Measurements from ENCODE around the gene LCMT1. TPM values are rescaled to one million over a fixed set of nuclear protein-coding genes. Genes with fewer than 3 reads are reported as not detected.

Gene LCMT1
- total RNA-seq, 1 donor from 2014 or later: 32.1 TPM

GRCh38 chr16:25066426-25066746, 45.2 kb upstream of the LCMT1 start:
- FAIRE-seq: no peak
- no peak for TF ChIP-seq CTCF (IDR thresholded peaks at IDR 0.05; ENCODE audit: insufficient read depth, low read length, severe bottlenecking)
- Histone ChIP-seq H3K27me3 (ENCODE audit: control insufficient read depth, insufficient read depth, low read length) (no peaks in the 10 kb centered on the region), H3K4me3 (ENCODE audit: low read depth, low read length) (peak overlapping the region; percentile 78), H3K36me3 (ENCODE audit: control insufficient read depth, insufficient read depth, low read length) (no peaks in the 10 kb centered on the region)
- DNase-seq (ENCODE audit: low read depth): no peak

GRCh38 chr16:25066747-25067631, 44.6 kb upstream of the LCMT1 start:
- TF ChIP-seq CTCF (IDR thresholded peaks at IDR 0.05; ENCODE audit: insufficient read depth, low read length, severe bottlenecking): no peak
- no peaks in the 10 kb centered on the region for H3K36me3 ChIP-seq (ENCODE audit: control insufficient read depth, insufficient read depth, low read length)
- peak overlapping the region; percentile 78 for H3K4me3 ChIP-seq (ENCODE audit: low read depth, low read length)
- DNase-seq (ENCODE audit: low read depth): peak; percentile 31
- no peak for FAIRE-seq
- H3K27me3 ChIP-seq (ENCODE audit: control insufficient read depth, insufficient read depth, low read length): no peaks in the 10 kb centered on the region

DNA sequence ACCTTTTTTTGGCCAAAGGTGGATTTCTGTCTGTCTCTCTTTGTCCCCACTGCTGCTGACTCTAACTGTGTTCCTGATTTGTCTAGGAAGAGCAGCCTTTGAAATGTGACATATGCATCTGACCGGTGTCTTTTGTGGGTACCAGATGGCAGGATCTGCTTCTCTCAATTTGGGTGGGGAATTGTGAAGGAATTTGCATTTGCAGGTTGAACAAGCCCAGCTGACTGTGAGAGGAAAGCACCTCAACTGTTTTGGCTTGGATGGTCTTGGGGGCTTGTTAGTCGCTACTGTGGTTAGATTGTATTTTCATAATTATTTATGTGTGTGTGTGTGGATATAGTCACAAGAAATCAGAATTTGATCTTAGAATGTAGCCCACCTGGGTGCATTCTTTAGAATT, 37.7 kb upstream of the LCMT1 start:
- DNase-seq (ENCODE audit: low read depth): no peak
- Histone ChIP-seq H3K4me3 (ENCODE audit: low read depth, low read length) (no peak overlapping the region), H3K36me3 (ENCODE audit: control insufficient read depth, insufficient read depth, low read length) (no peaks in the 10 kb centered on the region), H3K27me3 (ENCODE audit: control insufficient read depth, insufficient read depth, low read length) (no peaks in the 10 kb centered on the region)
- no peak for FAIRE-seq
- no peak for TF ChIP-seq CTCF (IDR thresholded peaks at IDR 0.05; ENCODE audit: insufficient read depth, low read length, severe bottlenecking)

DNA sequence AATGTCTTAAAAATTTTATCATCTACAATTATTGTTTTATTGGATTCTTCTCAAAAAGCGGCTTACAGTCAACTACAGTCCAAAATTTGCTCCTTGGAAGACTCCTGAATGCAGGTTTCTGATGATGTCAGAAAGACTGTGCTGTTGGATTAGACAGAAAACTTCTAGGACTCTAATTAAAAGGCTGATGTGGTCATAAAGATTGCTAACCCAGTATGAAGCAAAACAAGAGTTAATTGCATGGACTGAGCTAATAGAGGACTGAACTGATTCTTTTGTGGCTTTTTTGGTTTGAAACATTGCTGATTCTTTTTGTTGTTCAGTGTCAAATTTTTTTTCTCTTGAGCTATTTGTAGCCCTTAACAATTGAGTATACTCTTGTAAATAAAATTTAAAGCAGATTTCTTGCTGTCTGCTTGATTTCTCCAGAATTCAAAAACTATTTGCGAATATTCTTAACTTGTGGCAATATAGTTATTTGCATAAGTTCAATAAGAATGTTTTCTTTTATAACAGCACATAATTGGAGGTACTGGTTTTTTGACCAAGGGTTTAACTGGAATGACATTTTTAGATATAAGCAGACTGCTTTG, 33.1 kb upstream of the LCMT1 start:
- DNase-seq (ENCODE audit: low read depth) (no peak), FAIRE-seq (no peak)
- no peaks in the 10 kb centered on the region for H3K27me3 ChIP-seq (ENCODE audit: control insufficient read depth, insufficient read depth, low read length)
- no peaks in the 10 kb centered on the region for H3K36me3 ChIP-seq (ENCODE audit: control insufficient read depth, insufficient read depth, low read length)
- H3K4me3 ChIP-seq (ENCODE audit: low read depth, low read length): no peak overlapping the region
- TF ChIP-seq CTCF (IDR thresholded peaks at IDR 0.05; ENCODE audit: insufficient read depth, low read length, severe bottlenecking): no peak

DNA sequence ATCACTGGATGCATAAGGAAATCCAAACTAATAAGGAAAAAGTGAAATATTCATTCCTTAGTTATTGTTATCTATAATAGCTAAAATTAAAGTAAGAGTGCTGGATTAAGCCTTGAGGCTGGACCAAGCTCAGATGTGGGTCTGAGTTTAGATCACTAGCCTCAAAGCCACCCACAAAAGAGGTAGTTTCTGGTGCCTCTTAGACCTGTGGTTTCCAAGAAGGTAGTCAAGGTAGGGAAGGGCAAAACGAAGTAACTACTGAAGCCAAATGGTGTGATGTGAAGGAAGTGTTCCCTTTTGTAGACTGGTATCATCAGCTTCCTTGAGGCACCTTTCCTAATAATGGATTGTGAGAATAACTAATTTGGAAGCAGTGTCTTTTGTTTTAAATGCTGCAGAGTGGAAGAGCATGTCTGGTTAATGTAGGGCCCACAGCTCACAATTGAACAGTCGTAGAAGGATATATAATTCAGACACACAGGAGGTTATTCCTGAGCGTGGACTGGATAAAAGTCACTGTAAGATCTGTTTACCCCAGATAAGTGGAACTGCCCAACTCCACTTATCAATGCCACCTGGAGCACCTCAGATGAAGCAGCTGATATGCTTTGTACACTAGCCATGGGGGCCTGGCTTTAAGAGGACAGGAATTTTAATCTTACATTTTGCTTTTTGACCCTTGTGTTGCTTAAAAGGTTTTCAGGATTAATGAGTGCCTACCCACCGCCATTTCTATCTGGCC, 31.7 kb upstream of the LCMT1 start:
- Histone ChIP-seq H3K27me3 (ENCODE audit: control insufficient read depth, insufficient read depth, low read length) (no peaks in the 10 kb centered on the region), H3K36me3 (ENCODE audit: control insufficient read depth, insufficient read depth, low read length) (no peaks in the 10 kb centered on the region), H3K4me3 (ENCODE audit: low read depth, low read length) (no peak overlapping the region)
- no peak for TF ChIP-seq CTCF (IDR thresholded peaks at IDR 0.05; ENCODE audit: insufficient read depth, low read length, severe bottlenecking)
- DNase-seq (ENCODE audit: low read depth): no peak
- FAIRE-seq: no peak
